GM12891 (cell line): ENCODE results near the gene NISCH.
A peak's percentile ranks its signal among the peaks of the same experiment; 100 is the strongest.

Experiments
- DNase-seq: peaks from one replicate; pipeline ENCODE4 v3.0.0; 2011; ENCODE audit warnings: low spot score; ENCODE audit not compliant: insufficient read length
- FAIRE-seq: peaks from 2 replicates; lab custom pipeline; 2011; peaks lifted over from hg19 to GRCh38; lab: Jason Lieb, UNC
- PAX5 ChIP-seq: IDR thresholded peaks from 2 replicates; pipeline ENCODE4 v1.6.1; 2011; ENCODE audit warnings: low read length, moderate library complexity, mild to moderate bottlenecking; ENCODE audit not compliant: insufficient read depth, severe bottlenecking
- POLR2A ChIP-seq: IDR thresholded peaks from 2 replicates; pipeline ENCODE4 v1.6.1; 2011; ENCODE audit warnings: low read depth, low read length, control low read depth
- POLR2AphosphoS5 ChIP-seq: IDR thresholded peaks from 2 replicates; pipeline ENCODE4 v1.6.1; 2011; ENCODE audit warnings: low read depth, low read length, control low read depth
- POU2F2 ChIP-seq: IDR thresholded peaks from 2 replicates; pipeline ENCODE4 v1.6.1; 2011; ENCODE audit warnings: low read depth, mild to moderate bottlenecking, control low read depth, low read length, moderate library complexity
- SPI1 ChIP-seq: IDR thresholded peaks from 2 replicates; pipeline ENCODE4 v1.6.1; 2011; ENCODE audit warnings: low read depth, low read length, control low read depth
- TAF1 ChIP-seq: IDR thresholded peaks from 2 replicates; pipeline ENCODE4 v1.6.1; 2011; ENCODE audit warnings: low read depth, low read length, control low read depth

NISCH gene

GRCh38 chr3:52446042-52446441 lies 9.4 kb upstream of the NISCH start:
- no peak for TF ChIP-seq TAF1
- TF ChIP-seq POLR2A, result no peak
- no peak for TF ChIP-seq PAX5
- TF ChIP-seq POU2F2, result no peak
- no peak for TF ChIP-seq POLR2AphosphoS5
- no peak for TF ChIP-seq SPI1
- DNase-seq (no peak), FAIRE-seq (no peak)

- no peak for TF ChIP-seq POLR2A
- TF ChIP-seq PAX5, result no peak
- TF ChIP-seq POLR2AphosphoS5, result no peak
- TF ChIP-seq TAF1, result no peak
- TF ChIP-seq POU2F2, result no peak
- TF ChIP-seq SPI1, result 0 out of 2 replicates have a peak, but pooled peaks have one; percentile 6
- peak; percentile 68 for FAIRE-seq
- peak; percentile 79 for DNase-seq
Observed at GRCh38 chr3:52446631-52447511, 8.5 kb upstream of the NISCH start.

DNA sequence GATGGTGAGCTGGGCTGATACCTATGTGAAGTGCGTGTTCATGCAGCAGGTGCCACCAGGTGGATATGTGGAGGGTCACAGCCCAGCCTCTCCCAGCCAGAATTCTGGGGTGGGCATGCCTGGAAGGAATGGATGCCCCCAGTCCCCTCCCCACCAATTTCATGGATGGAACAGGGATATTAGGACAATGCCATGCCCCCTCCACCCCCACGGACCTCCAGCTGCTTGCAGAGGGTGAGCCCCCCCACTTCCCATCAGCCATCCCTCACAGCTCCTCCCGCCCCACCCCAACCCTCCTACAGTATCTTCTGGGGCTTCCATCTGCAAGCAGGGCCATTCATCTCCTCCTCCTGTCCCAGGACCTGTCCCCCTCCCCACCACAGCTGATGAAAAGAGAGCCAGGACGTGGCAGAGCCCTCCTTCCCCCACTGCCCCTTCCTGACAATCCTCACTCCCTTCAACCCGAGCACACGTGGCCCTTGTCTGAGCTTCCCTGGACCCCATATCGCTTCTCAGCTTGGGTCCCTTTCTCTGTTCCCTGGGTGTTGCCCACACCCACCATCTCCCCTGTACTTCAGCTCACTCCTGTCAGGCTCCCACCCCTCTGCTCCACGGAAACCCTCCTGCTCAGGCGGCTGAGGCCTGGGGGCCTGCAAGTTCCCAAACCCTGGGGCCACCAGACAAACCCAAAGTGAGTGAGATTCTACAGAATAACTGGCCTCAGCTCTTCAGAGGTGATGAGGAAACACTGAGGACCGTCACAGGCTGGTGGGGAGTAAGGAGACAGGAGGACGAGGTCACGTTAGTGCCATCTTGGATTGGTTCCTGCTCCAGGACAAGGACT lies 7.7 kb upstream of the NISCH start:
- FAIRE-seq (peak; percentile 20), DNase-seq (no peak)
- TF ChIP-seq PAX5 (no peak), SPI1 (no peak), POU2F2 (no peak), POLR2A (no peak), TAF1 (no peak), POLR2AphosphoS5 (no peak)

GRCh38 chr3:52450489-52451236 lies 4.7 kb upstream of the NISCH start:
- FAIRE-seq, result no peak
- TF ChIP-seq PAX5 (no peak), POLR2AphosphoS5 (no peak), POLR2A (no peak), TAF1 (no peak), SPI1 (no peak), POU2F2 (no peak)
- DNase-seq, result no peak

GRCh38 chr3:52451237-52452083 lies 3.9 kb upstream of the NISCH start:
- DNase-seq, result no peak
- no peak for FAIRE-seq
- TF ChIP-seq POU2F2 (no peak), SPI1 (no peak), PAX5 (no peak), POLR2AphosphoS5 (no peak), TAF1 (no peak), POLR2A (no peak)

GRCh38 chr3:52452126-52452525 lies 3.3 kb upstream of the NISCH start:
- DNase-seq (no peak), FAIRE-seq (no peak)
- TF ChIP-seq POLR2AphosphoS5 (no peak), POU2F2 (no peak), POLR2A (no peak)

GRCh38 chr3:52452570-52453221 lies 2.7 kb upstream of the NISCH start:
- TF ChIP-seq TAF1, result no peak
- no peak for TF ChIP-seq SPI1
- TF ChIP-seq PAX5, result no peak
- no peak for TF ChIP-seq POLR2A
- TF ChIP-seq POU2F2, result no peak
- TF ChIP-seq POLR2AphosphoS5, result no peak
- no peak for FAIRE-seq
- no peak for DNase-seq
